ENCODE results near the gene SIX5.

SIX5 gene

GRCh38 chr19:45762870-45763631, 6.0 kb downstream of the SIX5 start:
- Histone ChIP-seq H3K4me1 (ENCODE audit: low read length) (peaks cover 2% of the 10 kb centered on the region; the same call in 1 of the 2 replicates), H3K9ac (ENCODE audit: low read length) (no peak overlapping the region), H3K4me2 (ENCODE audit: low read length) (no peak overlapping the region)

GRCh38 chr19:45761714-45762113, 7.3 kb downstream of the SIX5 start:
- Histone ChIP-seq H3K27me3 (ENCODE audit: low read depth, low read length) (no peaks in the 10 kb centered on the region), H3K27ac (ENCODE audit: low read length) (no peak overlapping the region), H3K4me2 (ENCODE audit: low read length) (no peak overlapping the region), H3K9ac (ENCODE audit: low read length) (no peak overlapping the region), H2AFZ (ENCODE audit: low read depth, low read length) (no peak overlapping the region), H3K4me1 (ENCODE audit: low read length) (no peaks in the 10 kb centered on the region), H3K9me3 (ENCODE audit: insufficient read depth, low read length) (no peaks in the 10 kb centered on the region), H3K36me3 (replicated peaks; ENCODE audit: low read depth, low read length) (no peaks in the 10 kb centered on the region), H4K20me1 (ENCODE audit: insufficient read depth, low read length) (no peaks in the 10 kb centered on the region), H3K79me2 (ENCODE audit: low read length) (no peaks in the 10 kb centered on the region), H3K4me3 (ENCODE audit: low read length) (no peak overlapping the region)
- TF ChIP-seq EZH2phosphoT487 (IDR thresholded peaks at IDR 0.05; ENCODE audit: low read depth) = no peak
- TF ChIP-seq CTCF (IDR thresholded peaks at IDR 0.05; ENCODE audit: low read depth, low read length) = no peak

More at GRCh38 chr19:45762870-45763631, 6.0 kb downstream of the SIX5 start:
- Histone ChIP-seq H3K27ac (ENCODE audit: low read length) (no peak overlapping the region), H3K4me3 (ENCODE audit: low read length) (no peak overlapping the region), H3K9me3 (ENCODE audit: insufficient read depth, low read length) (no peaks in the 10 kb centered on the region), H3K79me2 (ENCODE audit: low read length) (no peaks in the 10 kb centered on the region), H3K27me3 (ENCODE audit: low read depth, low read length) (no peaks in the 10 kb centered on the region), H2AFZ (ENCODE audit: low read depth, low read length) (no peak overlapping the region), H4K20me1 (ENCODE audit: insufficient read depth, low read length) (no peaks in the 10 kb centered on the region), H3K36me3 (replicated peaks; ENCODE audit: low read depth, low read length) (no peaks in the 10 kb centered on the region)
- no peak for TF ChIP-seq EZH2phosphoT487 (IDR thresholded peaks at IDR 0.05; ENCODE audit: low read depth)
- no peak for TF ChIP-seq CTCF (IDR thresholded peaks at IDR 0.05; ENCODE audit: low read depth, low read length)

GRCh38 chr19:45758921-45759320, 10.1 kb downstream of the SIX5 start:
- no peak for TF ChIP-seq EZH2phosphoT487 (IDR thresholded peaks at IDR 0.05; ENCODE audit: low read depth)
- no peak for TF ChIP-seq CTCF (IDR thresholded peaks at IDR 0.05; ENCODE audit: low read depth, low read length)
- Histone ChIP-seq H3K9me3 (ENCODE audit: insufficient read depth, low read length) (no peaks in the 10 kb centered on the region), H3K36me3 (replicated peaks; ENCODE audit: low read depth, low read length) (no peaks in the 10 kb centered on the region), H3K9ac (ENCODE audit: low read length) (no peak overlapping the region), H3K4me1 (ENCODE audit: low read length) (no peaks in the 10 kb centered on the region), H3K4me3 (ENCODE audit: low read length) (no peak overlapping the region), H2AFZ (ENCODE audit: low read depth, low read length) (no peak overlapping the region), H3K27ac (ENCODE audit: low read length) (no peak overlapping the region), H3K79me2 (ENCODE audit: low read length) (no peaks in the 10 kb centered on the region), H3K27me3 (ENCODE audit: low read depth, low read length) (no peaks in the 10 kb centered on the region), H3K4me2 (ENCODE audit: low read length) (no peak overlapping the region), H4K20me1 (ENCODE audit: insufficient read depth, low read length) (no peaks in the 10 kb centered on the region)

DNA sequence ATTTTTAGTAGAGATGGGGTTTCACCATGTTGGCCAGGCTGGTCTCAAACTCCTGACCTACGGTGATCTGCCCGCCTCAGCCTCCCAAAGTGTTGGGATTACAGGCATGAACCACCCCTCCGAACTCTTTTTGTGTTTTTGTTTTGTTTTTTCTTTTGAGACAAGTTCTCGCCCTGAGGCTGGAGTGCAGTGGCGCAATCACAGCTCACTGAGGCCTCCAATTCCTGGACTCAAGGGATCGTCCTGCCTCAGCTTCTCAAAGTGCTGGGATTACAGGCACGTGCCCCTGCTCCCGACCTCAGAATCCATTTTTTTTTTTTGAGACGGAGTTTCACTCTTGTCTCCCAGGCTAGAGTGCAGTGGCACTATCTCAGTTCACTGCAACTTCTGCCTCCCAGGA, 11.4 kb downstream of the SIX5 start:
- H3K27me3 ChIP-seq (ENCODE audit: low read depth, low read length) = no peaks in the 10 kb centered on the region
- no peak overlapping the region for H3K4me2 ChIP-seq (ENCODE audit: low read length)
- H3K79me2 ChIP-seq (ENCODE audit: low read length) = no peaks in the 10 kb centered on the region
- H3K4me1 ChIP-seq (ENCODE audit: low read length) = no peaks in the 10 kb centered on the region
- no peak overlapping the region for H3K4me3 ChIP-seq (ENCODE audit: low read length)
- no peaks in the 10 kb centered on the region for H3K9me3 ChIP-seq (ENCODE audit: insufficient read depth, low read length)
- no peak overlapping the region for H3K27ac ChIP-seq (ENCODE audit: low read length)
- H3K36me3 ChIP-seq (replicated peaks; ENCODE audit: low read depth, low read length) = no peaks in the 10 kb centered on the region
- no peak overlapping the region for H2AFZ ChIP-seq (ENCODE audit: low read depth, low read length)
- no peak overlapping the region for H3K9ac ChIP-seq (ENCODE audit: low read length)
- no peaks in the 10 kb centered on the region for H4K20me1 ChIP-seq (ENCODE audit: insufficient read depth, low read length)
- no peak for TF ChIP-seq CTCF (IDR thresholded peaks at IDR 0.05; ENCODE audit: low read depth, low read length)
- no peak for TF ChIP-seq EZH2phosphoT487 (IDR thresholded peaks at IDR 0.05; ENCODE audit: low read depth)

Data from OCI-LY3 (cell line).